KMS-11 (cell line): ENCODE measurements around the gene UBR2.
"Not testable (repeated sequence)": the region's sequence is repeated elsewhere in the genome, so short reads cannot be mapped to it uniquely, and the experiment has no call there.

Experiments
- H2AFZ ChIP-seq: fragments of 200-600 bp; sonication (generic); 2 replicates; pipeline ENCODE4 v1.6.1; 2016; ENCODE audit warnings: antibody characterized with exemption, mixed run types, low read depth
- H3K27ac ChIP-seq: fragments of 200-600 bp; sonication (generic); 2 replicates; pipeline ENCODE4 v1.6.1; 2016; ENCODE audit warnings: mild to moderate bottlenecking, mixed run types
- H3K27me3 ChIP-seq: fragments of 200-600 bp; sonication (generic); 2 replicates; pipeline ENCODE4 v1.6.1; 2017; ENCODE audit warnings: mild to moderate bottlenecking, low read depth, mixed run types, moderate library complexity; ENCODE audit not compliant: insufficient read depth
- H3K36me3 ChIP-seq: fragments of 200-600 bp; sonication (generic); 2 replicates; pipeline ENCODE4 v1.6.1; 2017; ENCODE audit warnings: mild to moderate bottlenecking, mixed run types; ENCODE audit not compliant: insufficient read depth
- H3K4me1 ChIP-seq: fragments of 200-600 bp; sonication (generic); 2 replicates; pipeline ENCODE4 v1.6.1; 2016; ENCODE audit warnings: mild to moderate bottlenecking, low read depth, mixed run types; ENCODE audit not compliant: poor library complexity, severe bottlenecking
- H3K4me2 ChIP-seq: fragments of 200-600 bp; sonication (generic); 2 replicates; pipeline ENCODE4 v1.7.0; 2016; ENCODE audit warnings: mild to moderate bottlenecking, mixed run types
- H3K4me3 ChIP-seq: fragments of 200-600 bp; sonication (generic); IDR thresholded peaks from 2 replicates; pipeline ENCODE4 v1.6.1; 2017; ENCODE audit warnings: low read depth, low read length, mixed read lengths; ENCODE audit not compliant: insufficient read depth
- H3K79me2 ChIP-seq: fragments of 200-600 bp; sonication (generic); 2 replicates; pipeline ENCODE4 v1.6.1; 2016; ENCODE audit warnings: low read depth, mixed run types; ENCODE audit not compliant: insufficient read depth
- H3K9ac ChIP-seq: fragments of 200-600 bp; sonication (generic); 2 replicates; pipeline ENCODE4 v1.6.1; 2016; ENCODE audit warnings: mild to moderate bottlenecking, mixed run types
- H4K20me1 ChIP-seq: fragments of 200-600 bp; sonication (generic); 2 replicates; pipeline ENCODE4 v1.6.1; 2016; ENCODE audit warnings: mild to moderate bottlenecking, mixed run types; ENCODE audit not compliant: insufficient read depth
- CTCF ChIP-seq: fragments of 200-600 bp; sonication (generic); conservative IDR thresholded peaks from 2 replicates; pipeline ENCODE4 v1.6.1; 2017; ENCODE audit warnings: low read depth, mild to moderate bottlenecking, antibody characterized with exemption, low read length, moderate library complexity, mixed read lengths

UBR2 gene

GRCh38 chr6:42598300-42598699, 34.5 kb downstream of the UBR2 start:
- no peaks in the 10 kb centered on the region for H3K79me2 ChIP-seq
- no peaks in the 10 kb centered on the region for H3K27me3 ChIP-seq
- H3K4me2 ChIP-seq = no peak overlapping the region
- TF ChIP-seq CTCF = no peak
- no peak overlapping the region for H3K27ac ChIP-seq
- H3K36me3 ChIP-seq = no peaks in the 10 kb centered on the region
- H3K4me3 ChIP-seq = no peak overlapping the region
- H4K20me1 ChIP-seq = no peaks in the 10 kb centered on the region
- H3K4me1 ChIP-seq = no peaks in the 10 kb centered on the region
- H3K9ac ChIP-seq = no peak overlapping the region
- no peak overlapping the region for H2AFZ ChIP-seq

- no peaks in the 10 kb centered on the region for H3K4me1 ChIP-seq
- H3K36me3 ChIP-seq = no peaks in the 10 kb centered on the region
- H3K9ac ChIP-seq = no peak overlapping the region
- H3K27ac ChIP-seq = no peak overlapping the region
- no peak overlapping the region for H2AFZ ChIP-seq
- H4K20me1 ChIP-seq = no peaks in the 10 kb centered on the region
- no peaks in the 10 kb centered on the region for H3K27me3 ChIP-seq
- no peak overlapping the region for H3K4me2 ChIP-seq
- TF ChIP-seq CTCF = no peak
- H3K4me3 ChIP-seq = no peak overlapping the region
- H3K79me2 ChIP-seq = no peaks in the 10 kb centered on the region
These were observed 35.7 kb downstream of the UBR2 start for GRCh38 chr6:42599558-42599957.

GRCh38 chr6:42604150-42604549, 40.3 kb downstream of the UBR2 start:
- Histone ChIP-seq H3K27ac (no peak overlapping the region), H3K9ac (no peak overlapping the region), H3K4me1 (no peaks in the 10 kb centered on the region), H3K4me3 (no peak overlapping the region), H4K20me1 (no peaks in the 10 kb centered on the region), H3K27me3 (no peaks in the 10 kb centered on the region), H3K79me2 (no peaks in the 10 kb centered on the region), H2AFZ (no peak overlapping the region), H3K36me3 (no peaks in the 10 kb centered on the region), H3K4me2 (no peak overlapping the region)
- no peak for TF ChIP-seq CTCF

GRCh38 chr6:42604699-42605098, 40.9 kb downstream of the UBR2 start:
- H2AFZ ChIP-seq, H3K27me3 ChIP-seq, H3K4me2 ChIP-seq, H3K9ac ChIP-seq, H3K79me2 ChIP-seq, H3K4me3 ChIP-seq, H3K4me1 ChIP-seq, H3K36me3 ChIP-seq, H3K27ac ChIP-seq, H4K20me1 ChIP-seq: not testable (repeated sequence)

- no peak overlapping the region for H3K4me2 ChIP-seq
- no peaks in the 10 kb centered on the region for H4K20me1 ChIP-seq
- peaks cover 8% of the 10 kb centered on the region for H3K4me1 ChIP-seq
- no peak overlapping the region for H3K4me3 ChIP-seq
- H3K79me2 ChIP-seq = no peaks in the 10 kb centered on the region
- no peak overlapping the region for H3K27ac ChIP-seq
- no peaks in the 10 kb centered on the region for H3K36me3 ChIP-seq
- no peak overlapping the region for H3K9ac ChIP-seq
- TF ChIP-seq CTCF = no peak
- no peaks in the 10 kb centered on the region for H3K27me3 ChIP-seq
- no peak overlapping the region for H2AFZ ChIP-seq
These were observed 46.6 kb downstream of the UBR2 start for GRCh38 chr6:42610416-42610815.
